Measurements from ENCODE around the gene FUCA2. TPM values are rescaled to one million over a fixed set of nuclear protein-coding genes. Genes with fewer than 3 reads are reported as not detected.

Gene FUCA2
- total and polyA plus RNA-seq, 10 donors, result 12.5 to 59.3 (median 34.6) TPM

DNA sequence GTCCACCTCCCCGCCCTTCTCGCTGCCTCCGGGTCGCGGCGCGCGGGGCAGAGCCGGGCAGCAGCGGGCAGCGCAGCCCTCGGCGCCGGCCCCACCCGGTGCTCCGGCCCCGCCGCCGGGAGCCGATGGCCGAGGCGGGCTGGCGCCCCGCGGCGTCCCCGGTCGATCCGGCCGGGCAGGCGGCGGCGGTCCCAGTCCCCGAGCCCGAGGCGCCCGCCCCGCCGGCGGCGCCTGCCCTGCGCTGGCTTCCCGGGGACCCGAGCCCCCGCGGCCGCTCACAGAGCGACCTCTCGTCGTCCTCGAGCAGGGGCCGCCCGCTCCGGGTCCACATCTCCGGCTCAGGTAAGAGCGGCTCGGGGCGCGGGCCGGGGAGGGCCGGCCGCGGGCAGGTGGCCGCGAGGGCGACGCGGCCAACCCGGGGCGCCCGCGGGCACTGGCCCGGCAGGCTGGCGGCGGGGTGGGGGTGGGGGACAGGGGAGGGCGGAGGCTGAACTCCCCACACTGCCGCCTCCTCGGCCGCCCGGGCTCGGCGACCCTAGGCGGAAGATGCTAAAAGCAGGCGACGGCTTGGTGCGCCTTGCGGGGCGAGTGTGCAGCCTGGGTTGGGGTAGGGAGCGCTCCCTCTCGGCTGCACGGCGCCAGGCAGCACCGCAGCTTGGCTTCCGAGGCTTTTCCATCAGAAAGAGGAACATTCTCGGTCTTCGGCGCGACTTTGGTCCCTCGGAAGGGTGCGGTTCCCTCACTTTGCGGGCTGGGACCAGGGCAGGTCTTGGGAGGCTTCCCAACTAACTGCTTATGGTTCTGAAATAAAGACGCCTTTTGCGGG lies 25.6 kb upstream of the FUCA2 start:
- DNase-seq, result peak; percentile 93
- no peaks in the 10 kb centered on the region for H3K36me3 ChIP-seq
- H3K27ac ChIP-seq, result peak overlapping the region; percentile 56 to 88 (median 78)
- TF ChIP-seq, protein P1, sequence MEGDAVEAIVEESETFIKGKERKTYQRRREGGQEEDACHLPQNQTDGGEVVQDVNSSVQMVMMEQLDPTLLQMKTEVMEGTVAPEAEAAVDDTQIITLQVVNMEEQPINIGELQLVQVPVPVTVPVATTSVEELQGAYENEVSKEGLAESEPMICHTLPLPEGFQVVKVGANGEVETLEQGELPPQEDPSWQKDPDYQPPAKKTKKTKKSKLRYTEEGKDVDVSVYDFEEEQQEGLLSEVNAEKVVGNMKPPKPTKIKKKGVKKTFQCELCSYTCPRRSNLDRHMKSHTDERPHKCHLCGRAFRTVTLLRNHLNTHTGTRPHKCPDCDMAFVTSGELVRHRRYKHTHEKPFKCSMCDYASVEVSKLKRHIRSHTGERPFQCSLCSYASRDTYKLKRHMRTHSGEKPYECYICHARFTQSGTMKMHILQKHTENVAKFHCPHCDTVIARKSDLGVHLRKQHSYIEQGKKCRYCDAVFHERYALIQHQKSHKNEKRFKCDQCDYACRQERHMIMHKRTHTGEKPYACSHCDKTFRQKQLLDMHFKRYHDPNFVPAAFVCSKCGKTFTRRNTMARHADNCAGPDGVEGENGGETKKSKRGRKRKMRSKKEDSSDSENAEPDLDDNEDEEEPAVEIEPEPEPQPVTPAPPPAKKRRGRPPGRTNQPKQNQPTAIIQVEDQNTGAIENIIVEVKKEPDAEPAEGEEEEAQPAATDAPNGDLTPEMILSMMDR (IDR thresholded peaks at IDR 0.05 in 8 of 11, conservative IDR thresholded peaks at IDR 0.05 in 3 of 11), result peak in 6 of 11 experiments; percentile 7 to 61 (median 37)
- TF ChIP-seq POLR2AphosphoS5 (IDR thresholded peaks at IDR 0.05) (peak; percentile 17 to 70 (median 63)), POLR2A (IDR thresholded peaks at IDR 0.05) (no peak)
- H3K4me3 ChIP-seq, result peak overlapping the region; percentile 45 to 79 (median 57)
- WGBS, 5 donors, result 0 to 2% (median 1%) methylated on average over 22 to 103 of the region's 103 CpGs
- no peaks in the 10 kb centered on the region for H3K27me3 ChIP-seq (replicated peaks in 1 of 7)
- H3K4me1 ChIP-seq, result peaks cover 4 to 68% (median 35%) of the 10 kb centered on the region in 6 donors
- intact Hi-C loops (cut with DNase I; ENCODE audit: low total_unique reads), result no loop called here
- no peaks in the 10 kb centered on the region for H3K9me3 ChIP-seq

DNA sequence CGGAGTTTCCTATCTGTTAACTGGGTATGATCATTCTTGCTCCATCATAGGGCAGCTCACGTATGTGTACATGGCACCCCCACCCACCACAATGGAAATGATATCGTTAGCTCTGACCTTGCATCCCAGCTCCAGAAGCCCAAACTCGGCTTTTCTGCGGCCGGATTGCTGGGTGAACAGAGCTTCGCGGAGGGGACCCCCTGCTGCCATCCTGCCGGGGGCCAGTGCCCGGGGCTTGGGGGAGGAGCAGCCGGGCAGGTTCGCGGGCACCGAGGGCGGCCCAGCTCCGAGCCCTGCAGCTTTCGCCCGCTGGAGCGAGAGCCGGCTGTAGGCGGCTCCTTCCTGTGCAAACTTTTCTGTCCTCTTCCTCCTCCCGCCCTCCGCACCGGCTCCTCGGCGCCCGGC lies 24.9 kb upstream of the FUCA2 start:
- WGBS, 5 donors, result 1 to 3% (median 2%) methylated on average over 13 to 27 of the region's 27 CpGs
- intact Hi-C loops (cut with DNase I; ENCODE audit: low total_unique reads), result no loop called here
- peak; percentile 91 for DNase-seq
- Histone ChIP-seq H3K4me1 (peaks cover 4 to 62% (median 35%) of the 10 kb centered on the region in 6 donors), H3K36me3 (no peaks in the 10 kb centered on the region), H3K4me3 (peak overlapping the region; percentile 42 to 79 (median 57)), H3K27ac (peak overlapping the region; percentile 36 to 88 (median 78)), H3K27me3 (replicated peaks in 1 of 7) (no peaks in the 10 kb centered on the region), H3K9me3 (no peaks in the 10 kb centered on the region)
- TF ChIP-seq POLR2A (IDR thresholded peaks at IDR 0.05) (no peak), POLR2AphosphoS5 (IDR thresholded peaks at IDR 0.05) (peak in 2 of 3 donors; percentile 49 to 54)
- TF ChIP-seq, protein P1 (IDR thresholded peaks at IDR 0.05 in 8 of 11, conservative IDR thresholded peaks at IDR 0.05 in 3 of 11), result no peak

DNA sequence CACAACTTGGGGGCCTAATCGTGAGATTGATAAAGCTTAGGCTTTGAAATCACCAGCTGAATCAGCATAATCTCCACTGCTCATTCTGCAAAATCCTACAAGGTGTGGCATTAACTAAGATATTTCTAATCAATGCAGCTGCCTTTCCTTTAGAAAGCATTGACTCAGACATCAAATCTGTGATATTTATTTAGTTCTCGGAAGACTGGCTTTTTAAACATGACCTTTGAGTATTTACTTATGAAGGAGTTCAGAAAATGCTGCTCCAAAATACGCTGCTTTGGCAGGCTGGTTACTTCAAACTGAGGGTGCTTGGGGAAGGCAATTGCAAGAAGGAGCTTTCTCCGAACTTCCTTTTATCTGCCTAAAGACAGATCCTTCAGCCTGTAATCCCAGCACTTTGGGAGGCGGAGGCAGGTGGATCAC lies 23.7 kb upstream of the FUCA2 start:
- no peak for DNase-seq
- intact Hi-C loops (cut with DNase I; ENCODE audit: low total_unique reads), result no loop called here
- Histone ChIP-seq H3K27me3 (replicated peaks in 1 of 7) (no peaks in the 10 kb centered on the region), H3K36me3 (no peaks in the 10 kb centered on the region), H3K27ac (peak overlapping the region in 2 of 8 donors; percentile 31 to 36), H3K4me1 (peaks cover 4 to 49% (median 33%) of the 10 kb centered on the region in 6 donors), H3K4me3 (no peak overlapping the region), H3K9me3 (no peaks in the 10 kb centered on the region)
- 83 to 92% (median 91%) methylated on average over 5 of the region's 5 CpGs for WGBS, 5 donors
- TF ChIP-seq, protein P1 (IDR thresholded peaks at IDR 0.05 in 8 of 11, conservative IDR thresholded peaks at IDR 0.05 in 3 of 11), result no peak
- TF ChIP-seq POLR2A (IDR thresholded peaks at IDR 0.05) (no peak), POLR2AphosphoS5 (IDR thresholded peaks at IDR 0.05) (no peak)
